IPS DF 19.7 (cell line): ENCODE measurements around the gene SLC2A4.
A peak's percentile ranks its signal among the peaks of the same experiment; 100 is the strongest.

Experiments used
- DNase-seq: peaks from one replicate; pipeline ENCODE4 v3.0.0-alpha.2; 2013; ENCODE audit warnings: low read depth, low spot score

SLC2A4 gene

DNA sequence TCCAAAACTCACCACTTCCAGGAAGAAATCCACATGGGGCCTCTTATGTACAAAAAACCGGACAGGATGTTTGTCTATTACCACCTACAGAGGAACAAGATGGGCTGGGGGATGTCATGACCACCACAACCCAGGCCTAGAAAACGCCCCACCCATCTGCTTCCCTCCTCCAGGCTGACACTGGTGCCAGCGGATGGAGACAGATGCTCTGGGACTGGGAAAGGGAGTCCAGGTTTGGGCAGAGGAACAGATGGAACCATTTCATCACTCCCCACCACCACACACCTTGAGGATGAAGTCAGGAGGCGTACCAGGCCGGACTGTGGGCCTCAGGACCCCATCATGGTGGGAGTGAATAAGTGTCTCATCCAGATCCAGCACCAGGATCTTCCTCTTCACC, 34.7 kb upstream of the SLC2A4 start:
- no peak for DNase-seq

DNA sequence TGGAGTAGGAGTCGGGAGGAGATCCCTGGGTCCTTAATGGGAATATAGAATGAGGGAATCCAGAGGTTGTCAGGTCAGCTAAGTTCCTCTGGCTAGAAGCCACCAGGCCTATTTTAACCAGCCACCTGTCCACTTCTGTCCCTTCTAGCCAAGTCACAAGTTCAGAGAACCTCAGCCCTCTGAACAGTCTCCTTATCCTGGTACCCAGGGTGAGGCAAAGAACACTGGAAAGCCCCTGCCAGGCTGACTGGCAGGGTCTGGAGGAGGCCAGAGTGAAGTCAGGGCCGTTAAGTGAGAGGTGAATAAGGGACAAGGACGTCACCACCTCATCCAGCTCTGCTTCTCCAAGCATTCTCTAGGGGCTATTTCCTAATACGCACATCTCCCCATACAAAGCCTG, 32.7 kb upstream of the SLC2A4 start:
- DNase-seq, result no peak

DNA sequence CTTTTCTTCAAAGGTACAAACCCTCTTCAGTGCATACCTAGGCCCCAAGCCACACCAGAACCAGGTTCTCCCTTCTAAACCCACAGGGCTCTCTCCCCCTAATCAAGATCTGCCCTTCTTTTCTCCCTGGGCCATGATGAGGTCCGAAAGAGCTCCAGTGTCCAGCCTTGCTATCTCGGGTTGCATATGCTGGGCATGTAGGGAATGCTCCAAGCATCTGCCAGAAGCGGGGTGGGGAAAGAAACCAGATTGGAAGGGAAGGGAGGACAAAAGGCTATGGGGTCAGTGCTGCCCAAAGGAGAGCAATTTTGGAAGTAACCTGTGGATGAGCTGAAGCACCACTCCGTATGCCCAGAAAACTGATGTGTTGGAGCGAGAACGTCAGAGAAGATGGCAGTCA, 32.3 kb upstream of the SLC2A4 start:
- DNase-seq, result no peak

DNA sequence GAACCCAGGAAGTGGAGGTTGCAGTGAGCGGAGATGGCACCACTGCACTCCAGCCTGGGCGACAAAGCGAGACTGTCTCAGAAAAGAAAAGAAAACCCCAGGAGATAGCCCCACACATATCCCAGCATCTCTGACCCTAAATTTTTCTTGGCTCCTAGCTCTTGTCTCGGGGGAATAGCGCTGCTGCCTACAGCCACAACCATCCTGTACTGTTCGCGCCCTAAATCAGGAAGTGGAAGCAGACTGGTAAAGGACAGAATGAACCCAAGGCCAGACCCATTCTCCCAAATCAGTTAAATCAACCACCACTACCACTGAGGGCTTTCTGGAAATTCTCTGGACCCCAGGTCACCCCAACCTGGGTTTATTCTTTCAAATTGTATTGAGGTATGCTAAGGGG, 31.7 kb upstream of the SLC2A4 start:
- no peak for DNase-seq

- no peak for DNase-seq
Measured at GRCh38 chr17:7250695-7251627, 30.6 kb upstream of the SLC2A4 start.

DNA sequence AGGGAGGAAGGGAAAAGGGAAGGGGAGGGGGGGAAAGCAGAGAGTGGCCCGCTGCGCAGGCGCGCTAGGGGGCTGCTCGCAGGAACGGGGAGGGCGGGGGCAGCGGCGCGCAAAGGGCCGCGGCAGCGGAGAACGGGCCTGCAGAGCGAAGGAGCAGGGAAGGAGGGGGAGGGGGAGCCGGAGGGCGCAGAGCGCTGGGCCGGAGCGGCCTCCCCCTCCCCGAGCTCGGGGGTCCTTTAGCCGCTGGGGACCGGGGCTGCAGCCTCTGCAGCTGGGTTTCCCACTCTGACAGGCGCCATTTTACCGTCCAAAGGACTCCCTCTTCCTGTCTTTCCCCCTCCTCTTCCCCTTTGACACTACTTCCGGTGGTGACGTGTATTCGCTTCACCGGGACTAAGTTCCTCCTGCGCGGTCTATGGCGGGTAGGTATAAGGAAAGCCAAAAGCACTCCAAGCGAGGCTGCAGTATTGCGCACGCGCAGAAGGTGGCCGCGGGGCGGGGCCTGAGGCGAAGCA, 29.8 kb upstream of the SLC2A4 start, which contains the start of gene CTDNEP1:
Gene CTDNEP1, minus strand, starts transcription at position 74 of the 515 bp plus-strand sequence. CDS start 438 bp downstream, outside the sequence.
- DNase-seq, result peak; percentile 98

DNA sequence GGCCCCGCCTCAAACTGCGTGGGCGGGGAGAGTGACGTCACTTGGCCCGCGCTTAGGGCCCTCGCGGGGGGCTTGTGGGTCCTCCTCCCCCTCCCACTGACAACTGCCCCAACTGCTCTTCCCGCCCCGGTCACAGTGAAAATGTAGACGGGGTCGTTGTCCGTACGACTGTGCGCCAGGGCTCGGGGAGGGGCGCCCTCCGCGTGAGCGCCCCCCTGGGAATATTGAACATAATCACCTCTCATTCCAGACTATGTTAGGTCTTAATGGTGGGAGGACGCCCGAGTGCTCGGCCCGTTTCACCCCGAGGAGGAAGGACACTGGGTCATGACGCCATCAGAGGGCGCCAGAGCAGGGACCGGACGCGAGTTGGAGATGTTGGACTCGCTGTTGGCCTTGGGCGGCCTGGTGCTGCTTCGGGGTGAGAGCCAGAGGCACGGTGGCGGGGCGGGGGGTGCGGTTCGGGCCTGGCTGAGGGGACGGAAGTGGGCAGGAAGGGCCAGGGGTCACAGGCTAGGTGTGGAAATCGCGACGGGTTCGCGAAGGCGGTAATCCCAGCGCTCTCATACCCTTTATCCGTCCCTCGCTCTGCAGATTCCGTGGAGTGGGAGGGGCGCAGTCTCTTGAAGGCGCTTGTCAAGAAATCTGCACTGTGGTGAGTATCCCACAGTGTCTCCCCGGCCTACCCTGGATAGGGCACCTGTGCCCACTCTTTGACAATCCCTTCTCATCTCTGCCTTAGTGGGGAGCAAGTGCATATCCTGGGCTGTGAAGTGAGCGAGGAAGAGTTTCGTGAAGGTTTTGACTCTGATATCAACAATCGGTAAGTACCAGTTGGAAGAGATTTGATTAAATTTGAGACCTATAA, 29.1 kb upstream of the SLC2A4 start, which contains the start of gene ELP5:
Gene ELP5, plus strand, starts transcription at position 40 of the 868 bp plus-strand sequence. Its CDS starts 336 bp downstream, at position 376.
- no peak for DNase-seq

- no peak for DNase-seq
Measured at GRCh38 chr17:7253082-7253481, 28.4 kb upstream of the SLC2A4 start.

- DNase-seq, result no peak
Measured at GRCh38 chr17:7254511-7254910, 27.0 kb upstream of the SLC2A4 start.

GRCh38 chr17:7256766-7257456, 24.6 kb upstream of the SLC2A4 start:
- DNase-seq, result no peak

- no peak for DNase-seq
Measured at GRCh38 chr17:7258731-7259554, 22.6 kb upstream of the SLC2A4 start.

DNA sequence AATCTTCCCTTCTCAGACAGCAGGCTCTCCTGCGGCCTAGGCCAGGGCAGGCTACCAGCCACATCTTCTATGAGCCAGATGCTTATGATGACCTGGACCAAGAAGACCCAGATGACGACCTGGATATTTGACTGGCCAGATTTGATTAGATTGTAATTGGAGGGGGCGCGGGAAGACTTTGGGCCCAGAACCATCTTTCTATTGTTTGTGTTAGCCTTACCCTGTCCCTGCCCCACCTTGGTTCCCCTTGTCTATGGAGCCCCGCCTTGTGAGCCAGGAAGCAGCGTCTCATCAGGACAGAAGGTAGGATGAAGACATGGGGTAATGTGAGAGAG, 22.0 kb upstream of the SLC2A4 start:
- DNase-seq, result no peak

- DNase-seq, result no peak
Measured at GRCh38 chr17:7260151-7260550, 21.4 kb upstream of the SLC2A4 start.

GRCh38 chr17:7260651-7261378, 20.7 kb upstream of the SLC2A4 start:
- DNase-seq, result no peak

DNA sequence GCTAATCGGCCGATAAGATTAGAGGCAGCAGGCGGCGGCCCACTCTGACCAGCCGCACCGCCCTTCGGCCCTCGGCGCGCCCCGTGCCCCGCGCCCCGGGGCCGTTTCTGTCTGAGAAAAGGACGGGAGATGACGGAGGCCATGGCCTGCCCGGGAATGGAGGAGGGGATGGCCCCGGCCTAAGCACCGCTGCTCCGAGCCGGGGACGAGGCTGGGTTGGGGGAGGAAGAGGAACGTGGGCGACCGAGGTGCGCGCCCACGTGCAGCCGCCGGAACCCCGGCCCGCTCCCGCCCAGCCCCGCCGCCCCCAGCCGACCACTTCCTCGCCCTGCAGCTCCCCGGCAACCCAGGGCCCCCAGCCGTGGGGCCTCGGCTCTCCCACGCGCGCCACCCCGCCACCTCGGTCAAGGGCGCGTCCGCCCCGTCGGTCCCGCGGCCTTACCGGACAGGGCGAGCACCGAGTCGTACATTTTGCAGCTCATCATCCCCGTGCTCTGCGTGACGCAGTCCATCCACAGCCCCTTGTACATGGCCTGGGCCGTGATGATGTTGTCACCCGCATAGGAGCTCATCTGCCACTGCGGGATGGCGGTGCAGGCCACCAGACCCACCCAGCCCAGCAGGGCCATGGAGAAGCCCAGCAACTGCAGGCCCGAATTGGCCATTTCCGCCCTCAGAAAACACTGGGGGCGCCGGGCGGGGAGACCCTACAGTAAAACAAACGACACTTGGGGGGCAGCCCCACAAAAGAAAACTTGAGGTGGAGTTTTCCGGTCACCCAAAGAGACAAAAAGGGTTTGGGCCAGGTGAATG, 19.9 kb upstream of the SLC2A4 start:
- DNase-seq, result no peak

- no peak for DNase-seq
Measured at GRCh38 chr17:7262192-7262934, 19.2 kb upstream of the SLC2A4 start, which contains the start of gene CLDN7. CLDN7 (minus strand) TSS chr17:7262478; CDS start chr17:7262043, 435 bp downstream.

DNA sequence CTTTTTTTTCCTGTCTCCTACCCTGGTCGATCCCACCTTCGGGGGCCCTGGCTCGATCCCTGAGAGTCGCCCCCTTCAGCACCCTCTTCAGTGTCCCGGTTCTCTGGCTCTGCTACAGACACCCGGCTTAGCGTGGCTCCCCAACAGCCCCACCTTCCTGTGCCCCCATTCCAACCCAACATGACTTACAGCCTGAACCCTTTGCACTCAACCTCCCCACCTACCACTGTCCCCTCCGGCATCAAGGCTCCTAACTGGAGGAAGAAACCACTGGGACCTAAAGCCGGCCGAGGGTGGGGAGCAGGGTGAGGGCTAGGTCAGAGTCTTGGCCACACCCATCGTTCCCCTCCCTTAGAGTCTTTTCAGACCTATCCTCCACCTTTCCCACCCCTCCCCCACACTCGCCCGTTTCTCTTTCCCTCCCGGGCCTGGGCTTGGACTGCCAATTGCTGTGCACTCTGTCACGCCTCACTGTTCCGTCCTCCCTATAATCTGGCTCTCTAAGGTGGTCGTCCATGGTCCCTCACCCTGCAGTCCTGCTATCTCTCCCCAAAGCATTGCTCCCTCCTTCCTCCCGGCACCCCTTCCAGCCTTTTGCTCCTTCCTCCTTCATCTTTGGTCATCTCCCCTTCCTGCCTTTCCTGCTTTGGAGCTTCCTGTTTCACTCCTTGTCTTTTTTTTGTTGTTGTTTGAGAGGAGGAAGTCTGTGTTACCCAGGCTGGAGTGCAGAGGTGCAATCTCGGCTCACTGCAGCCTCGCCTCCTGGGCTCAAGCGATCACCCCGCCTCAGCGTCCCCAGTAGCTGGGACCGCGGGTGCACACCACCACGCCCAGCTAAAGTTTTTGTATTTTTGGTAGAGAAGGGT, 18.4 kb upstream of the SLC2A4 start:
- no peak for DNase-seq

DNA sequence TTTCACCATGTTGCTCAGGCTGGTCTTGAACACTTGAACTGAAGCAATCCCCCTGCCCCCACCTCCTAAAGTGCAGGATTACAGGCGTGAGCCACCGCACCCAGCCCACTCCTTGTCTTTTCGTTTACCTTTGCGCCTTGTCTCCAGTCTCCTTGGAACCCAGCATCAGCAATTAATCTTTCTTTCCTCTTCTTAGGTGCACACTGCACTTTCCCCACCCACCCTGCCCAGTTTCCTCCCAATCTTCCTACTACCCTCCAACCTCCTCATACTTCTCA, 17.8 kb upstream of the SLC2A4 start:
- DNase-seq, result no peak
